ENCODE measurements around the gene NCOA3.
A peak's percentile ranks its signal among the peaks of the same experiment; 100 is the strongest.
"Not testable (repeated sequence)": the region's sequence is repeated elsewhere in the genome, so short reads cannot be mapped to it uniquely, and the experiment has no call there.

NCOA3 gene

DNA sequence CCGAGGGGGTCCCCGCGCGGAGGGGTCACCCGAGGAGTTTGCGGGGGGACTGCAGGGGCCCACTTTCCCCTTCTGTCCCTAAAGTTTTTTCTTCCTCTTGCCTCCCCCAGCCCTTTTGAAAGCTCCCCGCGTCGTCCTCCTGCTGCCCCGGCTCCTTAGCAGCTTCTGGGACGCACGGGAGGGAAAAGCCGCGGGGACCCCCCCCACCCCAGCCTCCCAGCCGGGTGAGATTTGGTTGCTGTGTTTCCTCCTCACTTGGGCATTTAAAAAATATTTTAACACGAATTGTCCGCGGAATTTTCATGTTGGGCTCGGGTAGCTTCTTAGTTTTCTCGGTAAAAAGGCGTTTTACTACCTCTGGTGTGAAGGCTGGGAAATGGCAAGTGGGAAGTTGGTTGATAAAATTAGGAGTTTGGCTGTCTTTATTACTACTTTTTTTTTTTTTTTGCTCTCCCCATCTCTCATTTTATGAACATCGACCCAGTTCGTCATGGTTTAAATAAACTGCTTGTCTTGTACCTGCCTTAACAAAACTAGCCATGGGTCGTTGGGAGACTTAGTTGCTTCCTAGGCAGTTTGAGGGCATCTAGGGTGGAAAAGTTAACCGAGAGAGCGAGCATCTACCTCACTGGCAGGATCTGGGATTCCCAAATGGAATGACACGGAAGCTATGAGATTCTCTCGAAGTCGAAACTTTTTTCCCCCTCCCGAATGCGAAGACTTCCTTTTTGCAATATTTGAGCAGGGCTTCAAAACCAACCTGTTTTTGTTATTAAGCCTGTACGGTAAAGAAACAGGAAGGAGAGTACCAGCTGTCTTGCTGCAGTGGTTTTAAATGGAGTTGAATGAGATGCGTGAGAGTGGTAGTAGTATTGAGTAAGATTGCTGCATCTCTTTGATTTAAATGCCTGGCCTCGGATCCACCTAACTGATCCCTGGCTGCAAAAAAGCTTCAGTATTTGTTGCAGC lies 868 bp downstream of the NCOA3 start:
- DNase-seq = peak; percentile 73

DNA sequence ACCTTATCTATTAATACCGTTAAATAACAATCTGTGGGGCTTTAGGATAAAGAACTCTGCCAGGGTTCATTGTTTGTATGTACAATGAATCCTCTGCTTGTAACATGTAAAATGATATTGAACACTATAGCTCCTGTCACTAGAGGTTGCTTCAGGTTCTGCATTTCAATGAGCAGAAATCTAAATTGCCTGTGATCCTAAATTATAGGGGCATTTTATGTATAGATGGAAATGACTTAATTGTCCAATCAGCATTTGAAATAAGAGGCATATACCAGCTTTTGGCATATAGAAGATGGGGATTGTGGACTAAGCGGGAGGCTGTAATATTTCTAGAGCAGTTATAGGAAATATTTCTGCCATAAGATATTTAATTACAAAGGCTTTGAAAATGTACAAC lies 2.0 kb downstream of the NCOA3 start:
- peak; percentile 35 for DNase-seq

GRCh38 chr20:47506335-47506734 lies 4.6 kb downstream of the NCOA3 start:
- no peak for DNase-seq

DNA sequence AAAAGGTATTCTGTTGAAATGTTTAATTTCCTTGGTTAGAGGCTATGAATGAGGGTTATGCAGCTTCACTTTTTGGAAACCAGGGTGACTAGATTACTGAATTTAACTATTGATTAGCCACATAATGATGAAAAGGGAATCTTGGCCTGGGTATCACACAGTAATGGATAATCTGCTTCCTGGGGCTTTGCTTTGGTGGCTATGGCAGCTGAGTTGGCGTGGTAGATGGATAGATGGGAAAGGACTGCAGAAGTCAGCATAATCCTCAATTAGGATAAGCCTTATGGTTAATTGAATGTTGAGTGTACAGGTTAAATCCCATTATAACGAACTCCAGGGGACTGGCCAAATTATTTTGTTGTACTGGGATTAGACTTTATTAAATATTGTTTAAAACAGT lies 5.2 kb downstream of the NCOA3 start:
- no peak for DNase-seq

DNA sequence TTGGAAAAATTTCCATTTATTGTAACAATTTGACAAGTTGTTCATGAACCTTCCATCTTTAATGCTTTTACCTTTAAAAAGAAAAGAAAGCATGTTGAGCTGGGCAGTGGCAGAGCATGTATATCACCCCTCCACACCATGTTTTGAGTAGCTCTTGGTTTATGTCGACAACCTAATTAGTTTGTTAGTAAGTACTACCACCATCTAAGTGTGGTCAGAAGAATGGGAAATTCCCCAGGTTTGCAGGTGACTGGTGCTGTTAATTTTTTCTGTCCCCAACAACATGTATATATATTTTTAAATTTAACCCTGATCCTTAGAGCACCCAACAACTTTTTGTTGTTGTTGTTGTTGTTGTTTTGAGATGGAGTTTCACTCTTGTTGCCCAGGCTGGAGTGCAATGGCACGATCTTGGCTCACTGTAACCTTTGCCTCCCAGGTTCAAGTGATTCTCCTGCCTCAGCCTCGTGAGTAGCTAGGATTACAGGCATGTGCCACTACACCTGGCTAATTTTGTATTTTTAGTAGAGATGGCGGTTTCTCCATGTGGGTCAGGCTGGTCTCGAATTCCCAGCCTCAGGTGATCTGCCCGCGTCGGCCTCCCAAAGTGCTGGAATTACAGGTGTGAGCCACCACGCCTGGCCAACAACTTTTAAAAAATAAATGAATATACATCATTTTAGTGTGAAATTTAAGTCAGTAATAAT lies 5.7 kb downstream of the NCOA3 start:
- not testable (repeated sequence) for DNase-seq

DNA sequence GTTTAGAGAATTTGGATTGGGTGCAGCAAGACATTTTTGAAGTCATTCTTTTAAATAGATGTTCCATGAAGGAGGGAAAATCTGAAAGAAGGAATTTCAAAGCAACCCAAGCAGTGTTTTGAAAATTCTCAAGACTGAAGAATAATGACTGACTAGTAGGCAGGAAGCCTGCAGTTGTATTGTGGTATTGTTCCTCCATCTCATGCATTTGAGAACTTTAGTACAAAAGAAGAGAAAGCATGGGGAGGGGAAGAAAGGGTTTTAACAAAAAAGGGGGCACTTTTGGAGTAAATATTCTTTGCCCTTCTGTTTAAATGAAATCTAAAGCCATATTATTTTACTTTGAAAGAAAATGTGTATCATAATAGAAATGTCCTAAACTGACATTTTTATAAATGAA lies 6.6 kb downstream of the NCOA3 start:
- DNase-seq = no peak

DNA sequence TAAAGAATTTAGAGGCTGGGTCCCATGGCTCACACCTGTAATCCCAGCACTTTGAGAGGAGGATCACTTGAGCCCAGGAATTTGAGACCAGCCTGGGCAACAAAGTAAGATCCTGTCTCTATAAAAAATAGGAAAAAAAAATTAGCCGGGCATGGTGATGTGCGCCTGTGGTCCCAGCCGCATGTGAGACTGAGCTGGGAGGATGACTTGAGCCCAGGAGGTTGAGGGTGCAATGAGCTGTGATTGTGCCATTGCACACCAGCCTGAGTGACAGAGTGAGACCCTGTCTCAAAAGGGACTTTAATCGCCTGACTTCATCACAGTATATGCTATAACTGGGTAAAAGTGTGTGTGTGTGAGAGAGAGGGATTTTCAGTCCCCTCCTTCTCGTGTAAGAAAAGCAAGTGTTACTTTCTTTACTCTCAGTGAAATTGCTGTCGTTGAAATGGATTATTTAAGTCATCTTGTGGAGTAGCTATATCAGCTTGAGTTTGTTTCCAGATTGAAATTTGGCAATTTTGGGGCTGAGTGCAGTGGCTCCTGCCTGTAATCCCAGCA lies 7.5 kb downstream of the NCOA3 start:
- no peak for DNase-seq

DNA sequence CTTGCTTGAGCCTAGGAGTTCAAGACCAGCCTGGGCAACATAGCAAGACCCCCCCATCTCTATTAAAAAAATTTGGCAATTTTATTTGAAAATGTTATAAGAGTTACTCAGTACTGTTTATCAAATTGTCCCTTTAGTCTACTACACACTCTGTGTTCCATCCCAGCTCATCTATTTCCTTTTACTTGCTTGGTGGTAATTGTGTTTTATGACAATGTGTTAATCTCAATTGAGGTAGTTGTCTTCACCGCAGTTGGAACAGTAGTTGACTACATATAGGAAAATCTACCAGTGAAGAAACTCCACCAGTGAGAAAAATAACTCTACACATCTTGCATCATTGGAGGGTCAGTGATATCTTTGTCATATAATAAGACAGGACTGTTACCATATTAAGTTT lies 8.0 kb downstream of the NCOA3 start:
- no peak for DNase-seq

- no peak for DNase-seq
Measured at GRCh38 chr20:47515843-47516242, 14.2 kb downstream of the NCOA3 start.

- DNase-seq = no peak
Measured at GRCh38 chr20:47521059-47521808, 19.5 kb downstream of the NCOA3 start.

DNA sequence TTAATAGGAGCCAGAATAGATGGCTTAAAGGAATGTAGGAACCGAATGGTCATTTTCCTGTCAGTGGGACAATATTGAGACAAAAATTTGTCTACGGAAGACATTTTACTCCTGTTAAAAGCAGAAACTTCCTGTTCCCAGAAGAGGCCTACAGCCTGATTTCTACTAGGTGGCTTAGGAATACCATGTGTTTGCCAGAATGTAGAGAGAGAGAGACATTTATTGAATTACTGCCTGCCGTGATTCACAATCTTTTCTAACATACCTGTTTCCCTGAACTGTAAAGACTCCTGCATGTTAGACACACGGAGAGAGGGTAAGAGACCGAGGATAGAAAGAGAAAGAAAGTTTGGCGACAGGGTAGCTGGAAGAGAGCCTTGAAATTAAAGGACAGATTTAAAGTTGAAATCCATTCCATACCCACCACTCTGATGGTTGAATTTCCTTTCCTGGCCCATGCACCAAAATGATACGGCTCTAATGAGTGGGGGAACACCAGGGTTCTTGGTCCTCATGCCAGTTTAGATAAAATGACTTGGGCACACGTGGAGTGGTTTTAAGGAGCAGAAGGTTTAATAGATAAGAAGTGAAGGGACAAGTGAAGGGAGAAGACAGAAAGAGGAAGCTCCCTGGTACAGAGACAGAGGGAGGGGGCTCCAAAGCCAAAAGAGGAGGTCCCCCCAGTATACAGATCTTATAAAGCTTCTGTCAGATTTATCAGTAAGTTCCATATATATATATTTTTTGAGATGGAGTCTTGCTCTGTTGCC lies 22.5 kb downstream of the NCOA3 start:
- DNase-seq = peak; percentile 92

DNA sequence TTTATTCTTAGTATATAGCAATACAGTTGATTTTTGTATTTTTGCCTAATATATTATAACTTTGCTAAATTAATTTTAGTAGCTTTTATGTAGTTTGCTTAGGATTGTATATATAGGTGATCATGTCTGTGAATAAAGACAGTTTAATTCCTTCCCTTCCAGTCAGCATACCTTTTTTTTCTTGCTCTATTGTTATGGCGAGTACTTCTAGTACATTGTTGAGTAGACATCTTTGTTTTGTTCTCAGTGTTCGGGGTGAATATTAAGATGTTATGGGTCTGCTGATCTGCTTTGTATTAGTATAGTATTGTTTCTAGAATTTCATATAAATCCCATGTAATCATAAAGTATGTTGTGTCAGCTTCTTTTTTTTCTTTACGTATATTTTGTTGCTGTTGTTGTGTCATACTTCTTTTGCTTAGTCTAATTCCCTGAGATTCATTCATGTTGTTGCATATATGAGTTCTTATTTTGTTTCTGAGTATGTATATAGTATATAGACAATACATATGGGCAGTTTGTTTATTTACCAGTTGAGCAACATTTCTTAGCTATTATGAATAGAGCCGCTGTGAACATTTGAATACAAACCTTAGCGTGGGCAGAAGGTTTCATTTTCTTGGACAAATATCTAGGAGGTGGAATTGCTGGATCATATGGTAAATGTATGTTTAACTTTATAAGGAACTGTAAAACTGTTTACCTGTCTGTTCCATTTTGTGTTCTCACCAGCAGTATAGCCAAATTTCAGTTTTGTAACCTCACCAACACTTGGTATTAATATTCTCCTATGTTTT lies 25.5 kb downstream of the NCOA3 start:
- no peak for DNase-seq

DNA sequence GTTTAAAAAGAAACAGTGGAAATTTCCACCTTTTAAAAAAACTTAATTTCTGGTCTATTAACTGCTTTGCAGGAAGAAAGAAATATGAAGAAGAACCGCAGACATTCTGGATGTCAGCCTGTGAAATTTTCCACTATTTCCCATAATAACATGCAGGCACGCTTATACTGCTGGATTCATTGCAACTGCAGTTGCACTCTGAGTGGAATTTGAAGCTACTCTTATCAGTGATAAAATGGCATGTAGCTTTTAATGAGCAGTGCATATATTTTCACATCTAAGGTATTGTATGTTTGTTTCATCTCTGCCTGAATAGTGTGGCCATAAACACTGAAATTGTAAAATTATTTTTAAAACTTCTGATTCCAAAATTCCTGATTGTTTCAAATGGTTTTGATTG lies 28.2 kb downstream of the NCOA3 start:
- no peak for DNase-seq

- DNase-seq = no peak
Measured at GRCh38 chr20:47531458-47531857, 29.8 kb downstream of the NCOA3 start.

GRCh38 chr20:47532002-47532401 lies 30.3 kb downstream of the NCOA3 start:
- no peak for DNase-seq

GRCh38 chr20:47533518-47534062 lies 31.9 kb downstream of the NCOA3 start:
- DNase-seq = no peak

GRCh38 chr20:47534405-47534804 lies 32.7 kb downstream of the NCOA3 start:
- no peak for DNase-seq

- DNase-seq = no peak
Measured at GRCh38 chr20:47535088-47535487, 33.4 kb downstream of the NCOA3 start.

DNA sequence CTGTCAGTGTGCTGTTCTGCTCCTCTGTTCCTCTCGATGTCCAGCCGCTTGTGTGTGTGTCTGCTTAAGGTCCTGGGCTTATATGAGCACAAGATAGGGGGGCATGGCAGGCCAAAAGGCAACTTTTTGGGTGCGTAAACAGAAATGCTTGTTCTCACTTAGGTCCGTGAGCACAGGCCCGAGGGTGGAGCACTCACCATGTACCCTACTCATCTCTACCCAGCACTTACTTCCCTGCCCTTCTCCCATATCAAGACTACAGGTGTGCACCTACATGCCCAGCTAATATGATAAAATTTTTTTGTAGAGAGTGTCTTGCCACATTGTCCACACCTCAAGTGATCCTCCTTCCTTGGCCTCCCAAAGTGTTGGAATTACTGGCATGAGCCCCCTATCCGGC lies 34.3 kb downstream of the NCOA3 start:
- DNase-seq = no peak

- DNase-seq = peak; percentile 53
Measured at GRCh38 chr20:47540443-47541354, 39.0 kb downstream of the NCOA3 start.

All from hematopoietic multipotent progenitor cell treated with erythropoietin and hydrocortisone succinate and interleukin-3 and kit ligand, for 6 days (in vitro differentiated cells).